ENCODE results near the gene EXOC3.

GRCh38 chr5:432928-433791, 9.8 kb upstream of the EXOC3 start:
- no peak for TF ChIP-seq CTCF (IDR thresholded peaks at IDR 0.05; ENCODE audit: low read depth, low read length)
- TF ChIP-seq EZH2phosphoT487 (IDR thresholded peaks at IDR 0.05; ENCODE audit: low read depth): no peak
